Putamen (tissue), 1 donor: ENCODE measurements around the gene RIF1.
"Not testable (repeated sequence)": the region's sequence is repeated elsewhere in the genome, so short reads cannot be mapped to it uniquely, and the experiment has no call there.

Experiments used
- DNase-seq: peaks from one replicate; pipeline ENCODE4 v3.0.0-alpha.2; 2016; ENCODE audit warnings: low spot score

The RIF1 gene

DNA sequence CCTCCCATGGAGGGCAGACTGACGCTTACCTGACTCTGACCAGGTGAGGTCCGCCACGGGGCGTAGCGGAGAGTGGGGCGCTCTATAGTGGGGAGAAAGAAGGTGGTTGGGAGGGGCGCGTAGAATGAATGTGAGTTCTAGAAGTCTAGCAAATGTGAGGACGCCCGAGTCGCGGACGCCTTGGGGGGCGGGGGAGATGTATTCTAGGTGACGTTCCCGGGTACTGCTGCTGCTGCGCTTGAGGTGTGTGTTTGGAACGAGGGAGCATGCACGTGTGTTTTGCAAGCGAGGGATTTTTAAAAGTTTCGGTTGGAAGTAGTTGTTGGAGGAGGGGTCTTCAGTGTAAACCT lies 758 bp downstream of the RIF1 start:
- DNase-seq: peak; percentile 23

DNA sequence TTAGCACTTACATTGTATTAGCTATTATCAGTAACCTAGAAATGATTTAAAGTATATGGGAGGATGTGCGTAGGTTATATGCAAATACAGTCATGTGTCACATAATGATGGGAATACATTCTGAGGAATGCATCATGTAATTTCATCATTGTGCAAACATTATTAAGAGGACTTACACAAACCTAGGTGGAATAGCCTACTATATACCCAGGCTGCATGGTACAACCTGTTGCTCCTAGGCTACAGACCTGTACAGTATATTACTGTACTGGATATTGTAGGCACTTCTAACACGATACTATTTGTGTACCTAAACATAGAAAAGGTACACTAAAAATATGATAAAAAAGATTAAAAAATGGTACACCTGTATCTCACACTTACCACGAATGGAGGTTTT lies 7.9 kb downstream of the RIF1 start:
- DNase-seq: no peak

DNA sequence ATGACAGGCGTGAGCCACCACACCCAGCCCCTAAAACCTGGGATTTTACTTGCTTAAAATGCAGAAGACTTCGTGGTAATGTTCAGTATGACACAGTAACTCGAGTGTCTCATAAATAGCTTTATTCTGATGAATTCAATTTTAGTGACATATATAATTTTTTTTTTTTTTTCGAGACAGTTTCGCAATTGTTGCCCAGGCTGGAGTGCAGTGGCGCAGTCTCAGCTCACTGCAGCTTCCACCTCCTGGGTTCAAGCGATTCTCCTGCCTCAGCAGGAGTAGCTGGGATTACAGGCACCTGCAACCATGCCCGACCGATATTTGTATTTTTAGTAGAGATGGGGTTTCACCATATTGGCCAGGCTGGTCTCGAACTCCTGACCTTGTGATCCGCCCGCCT lies 12.0 kb downstream of the RIF1 start:
- not testable (repeated sequence) for DNase-seq

DNA sequence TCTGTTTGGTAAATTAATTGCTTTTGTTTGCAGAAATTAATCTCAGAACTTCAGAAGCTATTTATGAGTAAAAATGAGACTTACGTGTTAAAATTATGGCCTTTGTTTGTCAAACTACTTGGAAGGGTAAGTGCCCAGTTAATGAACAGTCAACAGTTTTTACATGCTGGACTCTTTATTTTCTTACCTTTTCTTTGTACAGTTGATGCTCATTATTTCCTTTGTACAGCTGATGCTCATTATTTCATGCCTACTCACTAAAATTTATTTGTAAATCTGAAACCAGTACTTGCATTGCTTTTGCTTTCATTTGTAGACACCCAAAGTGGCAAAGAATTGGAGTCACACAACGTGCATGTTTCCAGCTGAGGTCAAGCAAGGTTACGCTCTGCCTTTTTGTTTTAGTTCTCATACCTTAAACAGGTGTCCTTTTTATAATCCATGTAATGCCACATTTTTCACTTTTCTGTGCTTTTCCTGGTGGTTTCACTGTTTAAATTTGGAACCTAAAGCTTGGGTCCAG lies 13.3 kb downstream of the RIF1 start:
- DNase-seq: no peak

DNA sequence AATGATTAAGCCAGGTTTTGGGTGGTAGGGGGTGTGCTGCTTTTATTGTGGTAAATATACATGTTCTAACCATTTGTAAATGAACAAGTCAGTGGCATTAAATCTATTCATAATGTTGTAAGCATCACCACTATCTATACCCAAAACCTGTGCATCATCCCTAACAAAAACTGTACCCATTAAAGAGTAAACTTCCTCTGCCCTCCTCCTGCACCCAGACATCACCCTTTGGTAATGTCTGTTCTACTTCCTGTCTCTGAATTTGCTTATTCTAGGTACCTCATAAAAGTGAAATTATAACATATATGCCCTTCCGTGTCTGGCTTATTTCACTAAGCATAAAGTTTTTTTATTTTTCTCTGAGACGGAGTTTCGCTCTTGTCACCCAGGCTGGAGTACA lies 14.1 kb downstream of the RIF1 start:
- no peak for DNase-seq

DNA sequence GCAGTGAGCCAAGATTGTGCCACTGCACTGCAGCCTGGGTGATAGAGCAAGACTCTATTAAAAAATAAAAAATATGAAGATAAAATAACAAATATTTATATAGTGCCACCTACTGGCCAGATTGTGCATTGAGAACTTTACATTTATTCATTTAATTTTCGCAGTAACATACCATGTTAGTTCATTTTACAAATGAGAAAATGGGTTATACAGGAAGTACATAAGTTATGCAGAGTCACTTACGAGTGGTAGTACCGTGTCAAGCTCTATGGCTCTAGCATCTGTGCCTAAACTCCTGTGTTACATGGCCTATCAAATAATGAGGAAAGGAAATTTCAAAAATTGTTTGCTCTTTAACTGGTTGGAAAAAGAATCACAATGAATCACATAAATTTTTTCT lies 27.9 kb downstream of the RIF1 start:
- DNase-seq: no peak

DNA sequence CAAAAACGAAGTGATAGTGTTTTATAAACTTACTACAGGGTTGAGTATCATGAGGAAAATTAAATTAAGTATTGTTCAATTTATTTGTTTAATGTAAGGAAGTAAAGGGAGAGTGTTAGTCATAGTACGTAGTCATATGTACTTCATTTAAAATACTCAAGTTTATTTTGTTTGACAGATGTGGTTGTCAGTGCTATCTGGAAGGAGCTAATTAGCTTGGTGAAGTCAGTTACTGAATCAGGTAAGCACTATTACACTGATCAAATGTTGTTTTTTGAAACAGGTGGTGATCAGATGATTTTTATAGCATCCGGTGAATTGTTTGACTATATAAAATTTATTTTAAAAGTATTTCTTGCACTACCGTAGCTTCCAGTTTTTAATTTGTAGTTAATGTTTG lies 28.8 kb downstream of the RIF1 start:
- no peak for DNase-seq

DNA sequence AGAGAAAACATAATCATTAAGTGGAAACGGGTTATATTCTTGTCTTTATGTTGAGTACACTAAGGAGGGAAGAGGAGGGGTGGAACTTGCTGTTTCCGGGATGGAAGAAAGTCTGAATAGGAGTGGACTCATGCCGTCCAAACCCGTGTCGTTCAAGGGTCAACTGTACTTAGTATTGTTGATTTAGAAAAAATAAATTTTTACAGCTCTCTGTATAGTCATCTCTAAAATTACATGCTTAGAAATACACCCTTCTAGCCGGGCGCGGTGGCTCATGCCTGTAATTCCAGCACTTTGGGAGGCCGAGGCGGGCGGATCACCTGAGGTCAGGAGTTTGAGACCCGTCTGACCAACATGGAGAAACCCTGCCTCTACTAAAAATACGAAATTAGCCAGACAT lies 29.4 kb downstream of the RIF1 start:
- DNase-seq: no peak

DNA sequence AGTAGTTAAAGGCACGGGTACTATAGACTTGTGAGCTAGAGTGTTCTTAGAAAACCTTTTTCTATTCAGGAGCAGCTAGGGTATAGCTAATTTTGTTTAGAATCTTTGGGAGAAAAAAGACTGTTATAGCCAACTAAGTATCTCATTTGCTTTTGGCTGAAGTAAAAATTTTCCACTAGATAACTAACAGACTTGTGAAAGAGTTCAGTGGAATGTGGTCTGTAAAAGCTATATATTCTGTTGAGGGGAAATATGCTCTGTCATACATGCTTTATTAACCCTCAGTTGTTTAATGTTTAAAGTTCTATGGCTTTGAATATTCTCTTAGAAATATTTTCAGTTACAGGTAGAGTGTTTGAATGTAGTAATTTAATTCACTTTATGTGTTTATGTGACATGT lies 49.7 kb downstream of the RIF1 start:
- no peak for DNase-seq

DNA sequence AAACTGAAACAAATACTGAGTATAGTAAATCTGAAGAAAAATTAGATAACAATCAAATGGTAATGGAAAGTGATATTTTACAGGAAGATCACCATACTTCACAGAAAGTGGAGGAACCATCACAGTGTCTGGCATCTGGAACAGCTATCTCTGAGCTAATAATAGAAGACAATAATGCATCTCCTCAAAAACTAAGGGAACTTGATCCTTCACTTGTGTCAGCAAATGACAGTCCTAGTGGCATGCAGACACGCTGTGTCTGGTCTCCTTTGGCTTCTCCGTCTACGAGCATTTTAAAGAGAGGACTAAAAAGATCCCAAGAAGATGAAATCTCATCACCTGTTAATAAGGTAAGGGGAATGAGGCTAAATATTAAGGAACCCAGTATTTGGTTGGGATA lies 56.1 kb downstream of the RIF1 start:
- DNase-seq: no peak

DNA sequence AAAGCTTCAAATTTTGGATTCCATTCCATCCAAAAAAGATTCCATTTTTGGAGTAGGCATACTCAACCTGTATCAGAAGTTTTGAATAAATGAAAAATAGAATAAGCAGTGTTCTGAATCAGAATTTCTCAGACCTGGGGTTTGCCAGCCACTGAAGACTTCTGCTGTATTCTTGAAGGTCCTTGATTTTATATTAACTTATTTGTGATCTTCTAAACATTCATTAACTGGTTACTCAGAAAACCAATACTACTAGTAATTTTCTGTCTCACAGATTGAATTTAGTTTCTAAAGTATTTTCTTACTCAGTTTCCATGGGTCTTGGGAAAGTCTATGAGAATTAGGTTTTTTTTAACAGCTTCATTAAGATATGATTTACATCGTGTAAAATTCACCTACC lies 60.9 kb downstream of the RIF1 start:
- DNase-seq: no peak

DNA sequence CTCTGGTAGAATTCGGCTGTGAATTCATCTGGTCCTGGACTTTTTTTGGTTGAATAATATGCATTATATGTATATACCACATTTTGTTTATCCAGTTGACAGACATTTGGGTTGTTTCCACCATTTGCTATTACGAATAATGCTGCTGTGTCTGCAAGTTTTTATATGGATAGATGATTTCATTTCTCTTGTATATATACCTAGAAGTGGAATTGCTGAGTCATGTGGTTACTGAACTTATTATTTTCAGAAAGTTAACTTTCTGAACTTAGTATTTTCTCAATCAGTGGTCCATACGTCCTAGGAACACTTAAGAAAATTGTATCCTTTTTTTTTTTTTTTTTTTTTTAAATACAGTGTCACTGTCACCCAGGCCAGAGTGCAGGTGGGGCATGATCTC lies 63.3 kb downstream of the RIF1 start:
- no peak for DNase-seq

DNA sequence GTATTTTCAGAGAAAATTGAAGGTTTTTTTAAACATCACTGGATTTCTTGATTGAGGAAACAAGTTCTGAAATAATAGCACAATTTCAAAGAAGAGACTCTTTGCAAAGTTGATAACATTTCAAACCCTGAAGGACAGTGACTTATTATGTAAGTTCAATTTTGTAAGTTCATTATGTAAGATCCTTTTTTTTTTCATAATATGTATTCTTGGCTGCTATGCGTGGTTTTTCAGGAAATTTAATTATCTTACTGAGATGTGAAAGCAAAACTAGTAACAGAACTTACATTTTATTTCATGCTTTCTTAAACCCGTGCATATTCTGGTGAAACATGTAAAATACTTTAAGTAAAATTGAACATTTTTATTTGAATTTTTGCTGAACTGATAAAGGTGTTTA lies 65.4 kb downstream of the RIF1 start:
- DNase-seq: no peak

DNA sequence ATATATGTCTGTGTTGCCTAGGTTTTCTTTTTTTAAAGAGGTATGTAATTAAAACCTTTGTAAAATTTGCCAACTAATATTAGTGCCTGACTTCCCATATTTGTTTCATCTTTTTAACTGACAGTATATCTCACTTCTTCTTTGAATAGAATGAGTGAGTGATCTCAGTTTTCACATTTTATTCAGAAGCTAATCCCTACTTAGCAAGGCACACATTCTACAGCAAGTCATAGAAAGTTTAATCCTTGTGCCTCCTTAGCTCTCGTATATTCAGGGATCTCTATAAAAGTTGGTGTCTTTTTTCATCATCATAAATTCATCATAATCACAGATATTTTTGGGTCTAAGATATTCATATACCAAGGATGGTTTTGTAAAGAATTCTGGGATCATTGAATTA lies 66.6 kb downstream of the RIF1 start:
- peak; percentile 10 for DNase-seq

DNA sequence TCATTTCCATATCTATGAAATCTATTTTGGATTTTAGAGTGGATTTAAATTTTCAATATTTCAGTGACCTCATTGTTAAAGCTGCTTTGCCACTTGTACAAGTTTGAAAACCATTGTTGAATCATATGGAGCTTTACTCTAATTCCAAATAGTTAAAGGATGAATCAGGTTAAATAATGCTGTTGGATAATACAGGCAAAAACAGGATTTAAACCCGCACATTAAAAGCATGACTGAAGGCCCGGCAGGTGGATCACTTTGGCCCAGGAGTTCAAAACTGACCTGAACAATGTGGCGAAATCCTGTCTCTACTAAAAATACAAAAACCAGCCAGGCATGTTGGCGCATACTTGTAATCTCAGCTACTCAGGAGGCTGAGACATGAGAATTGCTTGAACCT lies 68.3 kb downstream of the RIF1 start:
- no peak for DNase-seq

DNA sequence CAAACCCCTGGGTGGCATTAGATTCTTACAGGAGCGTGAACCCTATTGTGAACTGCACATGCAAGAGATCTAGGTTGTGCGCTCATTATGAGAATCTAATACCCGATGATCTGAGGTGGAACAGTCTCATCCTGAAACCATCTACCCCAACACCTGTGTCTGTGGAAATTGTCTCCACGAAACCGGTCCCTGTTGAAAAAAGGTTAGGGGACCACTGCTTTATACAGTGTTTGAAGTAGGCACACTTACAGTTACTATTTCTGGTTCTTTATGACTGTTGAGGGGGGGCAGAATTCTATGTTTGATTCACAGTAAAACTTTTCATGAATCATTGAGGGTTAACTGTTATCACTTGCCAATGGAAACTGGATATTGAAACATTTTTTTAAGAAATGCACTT lies 72.0 kb downstream of the RIF1 start:
- no peak for DNase-seq

DNA sequence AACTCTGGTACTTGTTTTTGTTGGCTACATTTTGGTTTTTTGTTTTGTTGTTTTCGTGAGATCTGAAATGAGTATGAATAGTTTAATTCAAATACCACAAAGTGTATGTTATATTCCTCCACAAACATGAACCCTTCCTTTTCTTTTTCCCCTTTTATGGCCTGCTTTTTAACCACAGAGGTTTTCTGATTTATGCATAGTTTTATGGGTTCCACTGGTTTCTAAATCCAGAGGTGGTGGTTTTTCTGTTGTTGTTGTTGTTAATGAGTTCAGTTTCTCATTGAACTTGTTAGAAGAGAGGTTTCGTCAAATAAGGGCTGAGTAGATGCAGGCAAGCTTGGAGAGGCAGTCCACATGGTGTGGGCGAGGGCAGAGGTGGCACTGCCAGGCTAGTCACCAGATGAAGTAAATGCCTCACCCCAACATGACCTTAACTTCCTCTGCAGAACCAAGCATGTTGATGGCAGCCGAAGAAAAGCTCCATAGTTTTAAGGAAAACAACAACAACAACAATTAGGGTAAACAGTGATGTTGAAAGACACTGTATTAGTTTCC lies 72.5 kb downstream of the RIF1 start:
- DNase-seq: no peak

DNA sequence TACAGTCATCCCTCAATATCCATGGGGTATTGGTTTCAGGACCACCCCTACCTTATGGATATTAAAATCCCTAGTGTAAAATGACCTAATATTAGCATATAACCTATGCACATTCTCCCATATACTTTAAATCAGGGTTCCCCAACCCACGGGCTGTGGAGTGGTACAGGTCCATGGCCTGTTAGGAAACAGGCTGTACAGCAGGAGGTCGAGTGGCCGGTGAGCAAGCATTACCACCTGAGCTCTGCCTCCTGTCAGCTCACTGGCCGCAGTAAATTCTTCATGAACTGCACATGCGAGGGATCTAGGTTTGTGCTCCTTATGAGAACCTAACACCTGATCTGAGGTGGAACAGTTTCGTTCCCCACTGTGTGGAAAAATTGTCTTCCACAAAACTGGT lies 73.8 kb downstream of the RIF1 start:
- DNase-seq: no peak

DNA sequence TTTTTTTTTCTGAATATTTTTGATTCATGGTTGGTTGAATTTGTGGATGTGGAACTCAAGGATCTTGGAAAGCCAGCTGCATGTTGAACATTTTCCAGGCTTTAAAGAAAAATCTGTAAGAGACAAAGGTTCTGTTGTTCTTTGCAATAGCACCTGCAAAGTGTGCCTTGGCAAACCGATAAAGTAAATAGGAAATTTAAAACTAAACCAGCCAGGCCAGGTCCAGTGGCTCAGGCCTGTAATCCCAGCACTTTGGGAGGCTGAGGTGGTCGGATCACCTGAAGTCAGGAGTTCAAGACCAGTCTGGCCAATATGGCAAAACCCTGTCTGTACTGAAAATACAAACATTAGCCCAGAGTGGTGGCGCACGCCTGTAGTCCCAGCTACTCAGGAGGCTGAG lies 74.4 kb downstream of the RIF1 start:
- DNase-seq: no peak

DNA sequence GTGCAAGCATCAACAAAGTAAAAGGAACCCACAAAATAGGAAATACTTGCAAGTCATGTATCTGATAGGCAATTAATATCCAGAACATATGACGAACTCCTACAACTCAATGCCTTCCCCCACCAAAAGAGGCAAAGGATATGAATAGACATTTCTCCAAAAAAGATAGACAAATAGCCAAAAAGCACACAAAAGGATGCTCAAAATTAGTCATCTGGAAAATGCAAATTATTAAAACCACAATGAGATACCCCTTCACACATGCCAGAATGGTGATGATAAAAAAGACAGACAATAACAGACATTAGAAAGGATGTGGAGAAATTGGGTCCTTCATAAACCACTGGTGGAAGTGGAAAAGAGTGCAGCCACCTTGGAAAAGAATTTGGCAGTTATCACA lies 76.4 kb downstream of the RIF1 start:
- DNase-seq: no peak

DNA sequence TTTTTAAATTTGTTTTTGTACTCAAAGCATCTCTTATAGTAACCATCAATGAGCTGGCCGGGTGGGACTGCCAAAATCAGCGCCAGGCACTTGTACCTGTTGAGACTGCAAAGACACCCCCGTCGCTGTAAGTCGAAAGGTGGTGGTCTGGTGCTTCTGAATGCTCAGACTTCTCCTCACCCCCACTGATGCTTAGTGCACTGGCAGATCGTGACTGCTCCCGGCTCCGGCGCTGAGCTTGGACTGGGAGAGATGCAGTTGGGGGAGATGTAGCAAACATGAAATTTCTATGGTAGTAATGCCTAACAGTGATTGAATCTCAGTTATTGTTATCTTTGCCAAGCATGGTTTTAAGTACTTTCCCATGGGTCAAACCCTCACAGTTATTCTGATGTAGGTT lies 80.6 kb downstream of the RIF1 start:
- DNase-seq: no peak

DNA sequence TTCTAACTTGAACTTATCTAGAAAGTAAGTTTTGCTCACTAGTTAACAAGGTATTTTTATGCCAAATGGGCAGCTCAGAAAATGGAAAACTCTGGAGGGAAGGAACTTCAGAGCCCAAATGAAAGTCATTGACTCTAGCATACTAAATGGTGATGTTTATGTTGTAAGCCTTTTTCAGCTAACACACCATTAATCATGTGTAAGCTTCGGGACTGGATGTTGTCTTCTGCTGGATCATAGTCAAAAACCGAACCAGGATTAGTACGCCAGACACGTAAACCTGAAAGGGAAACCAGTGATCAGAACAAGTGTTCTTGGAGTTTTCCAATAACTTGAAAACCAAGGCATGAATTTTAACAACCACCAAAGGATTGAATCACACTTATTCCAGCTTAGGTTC lies 81.8 kb downstream of the RIF1 start:
- DNase-seq: no peak

DNA sequence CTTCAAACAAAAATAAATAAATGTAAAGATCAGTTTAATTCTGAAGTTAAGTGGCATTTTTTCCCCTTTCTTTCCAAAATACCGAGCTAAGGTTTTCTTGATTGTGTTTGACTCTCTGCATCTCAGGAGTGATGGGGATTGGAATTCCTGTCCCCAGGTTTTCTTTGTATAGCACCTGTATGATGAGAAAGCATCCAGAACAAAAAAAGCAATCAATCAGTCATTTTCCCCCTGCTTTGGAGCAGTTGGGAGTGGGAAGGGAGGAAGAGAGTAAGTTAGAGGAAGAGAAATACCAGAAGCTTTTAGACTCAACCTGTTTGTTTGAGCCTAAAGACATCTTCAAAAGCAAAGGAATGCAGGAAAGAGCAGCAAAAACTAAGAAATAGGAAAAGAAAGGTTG lies 88.5 kb downstream of the RIF1 start:
- no peak for DNase-seq

DNA sequence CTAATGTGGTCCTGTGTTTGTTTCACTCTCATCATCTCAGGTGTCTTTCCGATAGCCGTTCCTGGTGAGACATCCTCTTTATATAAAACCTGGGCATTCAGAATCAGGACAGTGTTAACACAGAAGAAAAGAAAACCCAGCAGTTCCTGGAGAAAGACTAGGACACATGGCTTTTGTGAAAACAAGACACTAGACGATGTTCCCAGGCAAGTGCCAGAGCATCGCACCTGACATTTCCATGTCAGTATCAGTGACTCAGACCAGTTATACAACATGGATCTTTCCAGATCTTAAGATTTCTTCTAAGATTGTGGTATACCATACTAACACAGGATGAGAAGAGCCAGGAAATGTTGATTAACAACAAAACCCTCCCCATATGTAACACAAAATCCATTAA lies 96.5 kb downstream of the RIF1 start:
- no peak for DNase-seq

DNA sequence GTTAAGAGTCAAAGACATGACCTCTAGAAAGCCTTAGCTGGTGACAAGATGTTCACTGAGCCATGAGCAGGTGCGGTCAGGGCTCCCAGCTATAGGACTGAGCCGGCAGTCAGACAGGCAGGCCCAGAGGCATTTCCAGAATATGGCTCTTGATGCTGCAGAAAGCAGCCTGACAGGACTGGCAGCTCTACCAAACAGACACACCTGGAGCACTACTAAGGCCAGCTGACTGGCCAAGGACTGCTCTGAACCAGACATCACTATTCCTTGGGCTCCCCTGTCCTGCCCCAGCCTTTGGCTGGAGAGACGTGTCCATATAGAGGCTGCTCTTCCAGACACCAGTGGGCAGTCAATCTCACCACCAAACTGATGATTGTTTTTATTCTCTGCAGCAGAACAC lies 98.8 kb downstream of the RIF1 start:
- no peak for DNase-seq
